Ishikawa (cell line): ENCODE data around the gene APLF.

Source experiments
- CEBPB ChIP-seq: IDR thresholded peaks from 2 replicates; pipeline ENCODE4 v1.6.1; 2012
- CREB1 ChIP-seq: IDR thresholded peaks from 2 replicates; pipeline ENCODE4 v1.6.1; 2012; ENCODE audit warnings: low read depth
- EGR1 ChIP-seq: IDR thresholded peaks from 2 replicates; pipeline ENCODE4 v1.6.1; 2012
- EP300 ChIP-seq: IDR thresholded peaks from 2 replicates; pipeline ENCODE4 v1.6.1; 2012; ENCODE audit warnings: borderline replicate concordance
- FOXM1 ChIP-seq: IDR thresholded peaks from 2 replicates; pipeline ENCODE4 v1.6.1; 2012; ENCODE audit warnings: low read depth, borderline replicate concordance
- NFIC ChIP-seq: IDR thresholded peaks from 2 replicates; pipeline ENCODE4 v1.6.1; 2012
- RAD21 ChIP-seq: IDR thresholded peaks from 2 replicates; pipeline ENCODE4 v1.6.1; 2012; ENCODE audit warnings: low read depth
- TAF1 ChIP-seq: IDR thresholded peaks from 2 replicates; pipeline ENCODE4 v1.6.1; 2012; ENCODE audit warnings: low read depth, mild to moderate bottlenecking
- TCF12 ChIP-seq: IDR thresholded peaks from 2 replicates; pipeline ENCODE4 v1.6.1; 2012; ENCODE audit warnings: low read depth
- TEAD4 ChIP-seq: IDR thresholded peaks from 2 replicates; pipeline ENCODE4 v1.6.1; 2012
- YY1 ChIP-seq: IDR thresholded peaks from 2 replicates; pipeline ENCODE4 v1.6.1; 2012; ENCODE audit warnings: low read depth
- ZBTB7A ChIP-seq: IDR thresholded peaks from 2 replicates; pipeline ENCODE4 v1.6.1; 2012; ENCODE audit warnings: low read depth
- TF ChIP-seq, protein P1 (sequence below): IDR thresholded peaks from 2 replicates; pipeline ENCODE4 v1.6.1; 2012
- TF ChIP-seq, protein P2 (sequence below): IDR thresholded peaks from 2 replicates; pipeline ENCODE4 v1.6.1; 2012
- TF ChIP-seq, protein P3 (sequence below): IDR thresholded peaks from 2 replicates; pipeline ENCODE4 v1.6.1; 2012; ENCODE audit warnings: low read depth, mild to moderate bottlenecking

Gene APLF

DNA sequence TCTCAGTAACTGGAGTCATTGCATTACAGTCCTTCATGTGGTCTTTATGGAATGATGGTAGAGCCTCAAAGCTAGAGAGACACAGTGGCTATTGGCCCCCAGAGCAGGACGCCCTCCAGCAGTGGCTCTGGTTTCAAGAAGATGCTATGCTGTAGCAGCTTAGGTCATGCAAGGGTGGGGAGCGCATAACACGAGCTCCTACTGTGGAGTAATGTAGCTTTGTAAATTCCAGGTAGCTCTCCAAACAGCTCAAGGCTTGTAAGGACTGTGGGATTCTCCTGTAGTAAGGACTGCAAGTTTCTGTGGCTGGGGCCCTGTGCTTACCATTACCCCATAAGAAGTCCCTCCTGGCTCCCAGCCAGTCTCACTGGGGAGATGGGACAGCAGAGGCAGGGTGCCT lies 15.6 kb downstream of the APLF start:
- TF ChIP-seq EGR1: no peak
- TF ChIP-seq TCF12: no peak
- TF ChIP-seq TEAD4: no peak

DNA sequence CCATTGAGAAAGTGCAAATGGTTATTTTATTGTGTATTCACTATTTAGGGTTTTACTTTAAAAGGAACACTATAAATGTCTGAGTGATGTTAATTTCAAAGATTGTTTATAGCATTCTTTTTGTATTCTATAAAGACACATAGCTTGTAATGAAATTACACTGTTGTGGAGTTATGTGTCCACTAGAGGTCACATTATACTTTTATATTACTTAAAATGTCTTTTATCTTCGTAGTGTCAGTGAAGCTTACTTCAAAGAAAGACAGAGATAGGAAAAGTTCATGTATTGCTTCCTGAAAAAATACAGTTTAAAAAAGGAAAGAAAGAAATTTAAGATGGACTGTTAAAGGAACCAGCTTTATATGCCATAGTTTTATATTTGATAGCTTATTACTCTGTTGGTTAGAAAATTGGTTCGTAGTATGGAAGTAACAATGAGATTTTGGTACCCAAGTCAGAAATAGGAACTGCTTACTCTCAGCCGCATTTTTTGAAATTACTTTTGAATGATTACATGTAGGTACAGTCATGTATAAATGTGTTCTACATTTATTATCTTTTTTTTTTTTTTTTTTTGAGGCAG lies 20.5 kb downstream of the APLF start:
- TF ChIP-seq TCF12 (no peak), RAD21 (peak; percentile 42), EP300 (no peak), NFIC (no peak), TAF1 (no peak), ZBTB7A (no peak)
- TF ChIP-seq, protein P1, sequence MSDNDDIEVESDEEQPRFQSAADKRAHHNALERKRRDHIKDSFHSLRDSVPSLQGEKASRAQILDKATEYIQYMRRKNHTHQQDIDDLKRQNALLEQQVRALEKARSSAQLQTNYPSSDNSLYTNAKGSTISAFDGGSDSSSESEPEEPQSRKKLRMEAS: no peak
- TF ChIP-seq, protein P2, sequence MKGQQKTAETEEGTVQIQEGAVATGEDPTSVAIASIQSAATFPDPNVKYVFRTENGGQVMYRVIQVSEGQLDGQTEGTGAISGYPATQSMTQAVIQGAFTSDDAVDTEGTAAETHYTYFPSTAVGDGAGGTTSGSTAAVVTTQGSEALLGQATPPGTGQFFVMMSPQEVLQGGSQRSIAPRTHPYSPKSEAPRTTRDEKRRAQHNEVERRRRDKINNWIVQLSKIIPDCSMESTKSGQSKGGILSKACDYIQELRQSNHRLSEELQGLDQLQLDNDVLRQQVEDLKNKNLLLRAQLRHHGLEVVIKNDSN: no peak

DNA sequence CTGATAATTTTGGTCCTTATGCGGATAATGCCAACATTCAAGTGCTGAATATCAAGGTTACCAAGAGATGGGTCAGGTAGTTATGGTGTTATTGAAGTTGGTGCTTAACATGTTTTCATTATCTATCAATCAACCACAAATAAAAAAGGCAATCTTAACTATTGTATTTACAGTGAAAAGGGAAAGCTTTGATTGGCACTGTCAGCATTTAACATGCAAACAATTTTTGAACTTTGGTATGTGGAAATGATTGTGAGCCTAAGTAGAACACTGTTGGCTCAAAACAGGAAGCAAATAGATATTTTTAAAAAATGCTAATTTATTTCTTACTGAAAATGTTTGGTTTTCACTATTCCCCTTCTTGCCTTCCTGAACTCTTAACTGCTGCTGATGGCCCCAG lies 21.9 kb downstream of the APLF start:
- TF ChIP-seq TCF12 (no peak), CEBPB (no peak), CREB1 (no peak), TEAD4 (no peak), EP300 (no peak), TAF1 (no peak), FOXM1 (no peak), YY1 (no peak), EGR1 (no peak)
- TF ChIP-seq, protein P1: no peak

DNA sequence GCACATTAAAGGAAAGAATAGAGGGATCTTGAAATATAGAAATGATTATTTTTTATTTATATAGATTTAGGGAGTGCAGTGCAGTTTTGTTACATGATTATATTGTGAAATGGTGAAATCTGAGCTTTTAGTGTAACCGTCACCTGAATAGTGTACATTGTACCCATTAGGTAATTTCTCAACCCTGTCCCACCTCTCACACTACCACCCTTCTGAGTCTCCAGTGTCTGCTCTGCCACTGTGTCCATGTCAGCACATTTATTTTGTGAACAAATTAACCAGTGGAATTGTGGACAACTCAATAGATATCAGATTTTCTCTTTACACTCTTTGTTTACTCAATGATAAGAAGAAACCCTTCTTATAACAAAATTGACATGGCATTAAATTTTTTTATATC lies 24.2 kb downstream of the APLF start:
- TF ChIP-seq, protein P1: no peak
- TF ChIP-seq NFIC: no peak
- TF ChIP-seq, protein P3, sequence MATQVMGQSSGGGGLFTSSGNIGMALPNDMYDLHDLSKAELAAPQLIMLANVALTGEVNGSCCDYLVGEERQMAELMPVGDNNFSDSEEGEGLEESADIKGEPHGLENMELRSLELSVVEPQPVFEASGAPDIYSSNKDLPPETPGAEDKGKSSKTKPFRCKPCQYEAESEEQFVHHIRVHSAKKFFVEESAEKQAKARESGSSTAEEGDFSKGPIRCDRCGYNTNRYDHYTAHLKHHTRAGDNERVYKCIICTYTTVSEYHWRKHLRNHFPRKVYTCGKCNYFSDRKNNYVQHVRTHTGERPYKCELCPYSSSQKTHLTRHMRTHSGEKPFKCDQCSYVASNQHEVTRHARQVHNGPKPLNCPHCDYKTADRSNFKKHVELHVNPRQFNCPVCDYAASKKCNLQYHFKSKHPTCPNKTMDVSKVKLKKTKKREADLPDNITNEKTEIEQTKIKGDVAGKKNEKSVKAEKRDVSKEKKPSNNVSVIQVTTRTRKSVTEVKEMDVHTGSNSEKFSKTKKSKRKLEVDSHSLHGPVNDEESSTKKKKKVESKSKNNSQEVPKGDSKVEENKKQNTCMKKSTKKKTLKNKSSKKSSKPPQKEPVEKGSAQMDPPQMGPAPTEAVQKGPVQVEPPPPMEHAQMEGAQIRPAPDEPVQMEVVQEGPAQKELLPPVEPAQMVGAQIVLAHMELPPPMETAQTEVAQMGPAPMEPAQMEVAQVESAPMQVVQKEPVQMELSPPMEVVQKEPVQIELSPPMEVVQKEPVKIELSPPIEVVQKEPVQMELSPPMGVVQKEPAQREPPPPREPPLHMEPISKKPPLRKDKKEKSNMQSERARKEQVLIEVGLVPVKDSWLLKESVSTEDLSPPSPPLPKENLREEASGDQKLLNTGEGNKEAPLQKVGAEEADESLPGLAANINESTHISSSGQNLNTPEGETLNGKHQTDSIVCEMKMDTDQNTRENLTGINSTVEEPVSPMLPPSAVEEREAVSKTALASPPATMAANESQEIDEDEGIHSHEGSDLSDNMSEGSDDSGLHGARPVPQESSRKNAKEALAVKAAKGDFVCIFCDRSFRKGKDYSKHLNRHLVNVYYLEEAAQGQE: no peak
- TF ChIP-seq EGR1: no peak
- TF ChIP-seq EP300: no peak
- no peak for TF ChIP-seq TAF1
- no peak for TF ChIP-seq RAD21
- TF ChIP-seq TEAD4: no peak
- no peak for TF ChIP-seq YY1
- no peak for TF ChIP-seq CEBPB
- TF ChIP-seq, protein P2: no peak
- TF ChIP-seq TCF12: no peak
- no peak for TF ChIP-seq FOXM1
- TF ChIP-seq ZBTB7A: no peak
- TF ChIP-seq CREB1: no peak

DNA sequence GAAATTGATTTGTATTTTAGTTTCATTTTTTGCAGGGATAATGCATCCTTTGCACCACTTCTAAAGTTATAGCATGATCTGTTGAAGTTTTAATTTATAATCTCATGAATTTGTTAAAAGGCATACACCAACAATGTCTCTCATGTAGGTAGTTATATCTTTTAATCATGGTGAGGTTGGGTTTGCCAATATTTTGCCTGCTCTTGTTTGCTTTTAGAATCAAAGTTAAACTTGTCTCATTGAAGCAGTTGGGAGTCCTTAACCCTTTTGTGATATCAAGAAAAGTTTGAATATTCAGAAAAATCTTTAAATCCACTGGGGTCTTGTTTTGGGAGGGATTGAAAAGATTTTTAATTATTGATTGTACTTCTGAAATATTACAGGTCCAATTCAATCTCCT lies 31.7 kb downstream of the APLF start:
- no peak for TF ChIP-seq TEAD4
- TF ChIP-seq NFIC: no peak
- TF ChIP-seq RAD21: no peak
- no peak for TF ChIP-seq EGR1
- no peak for TF ChIP-seq FOXM1
- TF ChIP-seq CEBPB: no peak
- TF ChIP-seq TAF1: no peak
- TF ChIP-seq EP300: no peak
- TF ChIP-seq, protein P2: no peak
- TF ChIP-seq ZBTB7A: no peak
- TF ChIP-seq, protein P1: no peak
- TF ChIP-seq, protein P3: no peak
- TF ChIP-seq YY1: no peak

DNA sequence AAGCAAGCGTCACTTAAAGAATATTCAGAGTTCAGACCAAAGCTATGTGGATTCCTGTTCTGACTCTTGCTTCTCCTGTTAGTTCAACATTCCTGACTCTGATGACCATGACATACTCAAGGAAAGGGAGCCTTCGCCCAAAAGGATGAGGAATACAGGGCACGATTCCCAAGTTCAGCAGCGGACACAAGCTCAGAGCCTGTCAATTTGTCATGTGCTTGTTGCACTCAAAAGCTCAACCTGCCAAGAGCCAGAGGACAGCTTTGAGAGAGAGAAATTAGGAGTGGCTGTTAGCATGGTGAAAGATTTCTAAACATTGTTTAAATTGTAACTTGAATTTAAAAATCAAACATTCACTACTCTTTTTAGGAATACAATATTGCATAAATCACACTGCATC lies 33.3 kb downstream of the APLF start:
- no peak for TF ChIP-seq TEAD4
- TF ChIP-seq FOXM1: no peak
- TF ChIP-seq, protein P2: no peak
- no peak for TF ChIP-seq EP300
- no peak for TF ChIP-seq NFIC
- no peak for TF ChIP-seq EGR1
- TF ChIP-seq, protein P1: no peak
- TF ChIP-seq CREB1: no peak
